ENCODE measurements around the gene POLR2E.
"Not testable (repeated sequence)": the region's sequence is repeated elsewhere in the genome, so short reads cannot be mapped to it uniquely, and the experiment has no call there.

The POLR2E gene

DNA sequence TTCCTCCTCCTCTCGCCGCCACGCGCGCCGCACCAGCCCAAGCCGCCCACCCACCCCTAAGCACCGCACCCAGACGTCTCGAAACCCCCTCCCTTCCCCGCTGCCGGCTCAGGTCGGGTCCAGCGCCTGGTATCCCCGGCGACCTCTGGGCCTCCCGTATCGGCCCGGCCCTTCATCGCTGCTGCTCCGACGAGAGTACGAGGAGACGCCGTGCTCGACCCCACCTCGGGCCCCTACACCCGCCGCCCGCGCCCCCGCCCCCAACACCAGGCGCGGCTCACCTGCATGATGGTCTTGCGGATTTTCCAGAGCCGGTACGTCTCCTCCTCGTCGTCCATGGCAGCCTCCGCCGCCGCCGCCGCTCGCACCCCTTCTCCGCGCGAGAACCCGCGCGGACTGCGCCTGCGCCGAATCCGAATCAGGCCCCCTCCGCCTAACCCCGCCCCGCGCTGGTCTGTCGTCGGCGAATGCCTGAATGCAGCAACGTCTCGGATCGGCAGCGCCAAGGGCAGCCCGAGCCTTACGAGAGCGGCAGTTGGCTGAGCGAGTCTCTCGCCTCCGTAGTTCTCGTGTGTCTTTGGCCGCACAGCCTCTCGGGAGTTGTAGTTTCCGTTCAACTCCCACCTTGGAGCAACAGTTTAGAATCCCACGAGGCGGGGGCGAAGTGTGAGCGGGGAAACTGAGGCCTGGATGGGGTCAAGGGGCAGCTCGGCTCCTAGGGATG, at the start of gene POLR2E:
TSS of gene POLR2E (minus strand) at position 398 of the 724 bp plus-strand sequence. CDS start at position 338, 60 bp downstream.
- DNase-seq (ENCODE audit: low read depth in 2 of 3, low spot score in 1 of 3): peak; percentile 97

DNA sequence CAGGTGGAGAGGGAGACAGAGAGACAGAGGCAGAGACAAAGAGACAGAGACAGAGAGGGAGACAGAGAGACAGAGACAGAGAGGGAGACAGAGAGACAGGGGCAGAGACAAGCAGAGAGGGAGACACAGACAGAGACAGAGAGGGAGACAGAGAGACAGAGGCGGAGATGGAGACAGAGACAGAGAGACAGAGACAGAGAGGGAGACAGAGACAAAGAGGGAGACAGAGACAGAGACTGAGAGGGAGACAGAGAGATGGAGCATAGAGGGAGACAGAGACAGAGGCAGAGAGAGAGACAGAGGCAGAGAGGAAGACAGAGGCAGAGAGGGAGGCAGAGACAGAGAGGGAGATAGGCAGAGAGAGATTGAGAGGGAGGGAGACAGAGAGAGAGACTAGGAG, 49.6 kb upstream of the POLR2E start:
- no peak for DNase-seq (ENCODE audit: low read depth in 2 of 3, low spot score in 1 of 3)

DNA sequence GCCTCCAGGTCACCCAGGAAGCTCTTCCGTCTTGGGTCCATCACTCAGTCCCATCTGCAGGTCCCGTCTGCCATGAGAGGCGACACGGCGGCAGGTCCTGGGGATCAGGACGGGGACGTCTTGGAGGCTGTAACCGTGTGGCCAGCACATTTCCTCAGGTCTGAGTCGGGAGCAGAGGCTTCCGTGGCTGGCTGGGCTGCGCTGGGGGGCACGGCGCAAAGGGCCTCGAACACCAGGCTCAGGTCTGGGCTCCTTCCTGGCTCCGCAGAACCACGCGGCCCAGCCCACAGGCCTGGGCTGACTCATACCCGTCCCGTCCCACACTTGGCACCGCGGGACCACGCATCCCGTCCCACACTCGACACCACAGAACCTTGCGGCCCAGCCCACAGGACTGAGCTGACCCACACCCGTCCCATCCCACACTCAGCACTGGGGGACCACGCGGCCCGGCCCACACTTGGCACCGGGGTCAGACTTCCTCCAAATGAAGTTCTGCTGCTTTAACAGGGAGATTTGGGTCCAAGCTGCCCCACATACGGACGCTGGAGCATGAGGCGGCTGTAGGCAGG, 48.7 kb upstream of the POLR2E start:
- no peak for DNase-seq (ENCODE audit: low read depth in 2 of 3, low spot score in 1 of 3)

DNA sequence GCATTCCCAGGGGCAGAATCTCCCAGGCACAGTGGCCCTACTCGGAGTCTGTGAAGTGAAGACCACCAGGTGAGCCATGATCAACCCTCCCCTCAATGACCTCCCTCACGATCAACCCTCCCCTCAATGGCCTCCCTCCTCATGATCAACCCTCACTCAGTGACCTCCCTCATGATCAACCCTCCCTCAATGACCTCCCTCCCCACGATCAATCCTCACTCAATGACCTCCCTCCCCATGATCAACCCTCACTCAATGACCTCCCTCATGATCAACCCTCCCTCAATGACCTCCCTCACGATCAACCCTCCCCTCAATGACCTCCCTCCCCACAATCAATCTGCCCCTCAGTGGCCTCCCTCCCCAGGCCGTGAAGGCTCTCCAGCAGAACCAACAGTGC, 46.8 kb upstream of the POLR2E start:
- DNase-seq (ENCODE audit: low read depth in 2 of 3, low spot score in 1 of 3): no peak

DNA sequence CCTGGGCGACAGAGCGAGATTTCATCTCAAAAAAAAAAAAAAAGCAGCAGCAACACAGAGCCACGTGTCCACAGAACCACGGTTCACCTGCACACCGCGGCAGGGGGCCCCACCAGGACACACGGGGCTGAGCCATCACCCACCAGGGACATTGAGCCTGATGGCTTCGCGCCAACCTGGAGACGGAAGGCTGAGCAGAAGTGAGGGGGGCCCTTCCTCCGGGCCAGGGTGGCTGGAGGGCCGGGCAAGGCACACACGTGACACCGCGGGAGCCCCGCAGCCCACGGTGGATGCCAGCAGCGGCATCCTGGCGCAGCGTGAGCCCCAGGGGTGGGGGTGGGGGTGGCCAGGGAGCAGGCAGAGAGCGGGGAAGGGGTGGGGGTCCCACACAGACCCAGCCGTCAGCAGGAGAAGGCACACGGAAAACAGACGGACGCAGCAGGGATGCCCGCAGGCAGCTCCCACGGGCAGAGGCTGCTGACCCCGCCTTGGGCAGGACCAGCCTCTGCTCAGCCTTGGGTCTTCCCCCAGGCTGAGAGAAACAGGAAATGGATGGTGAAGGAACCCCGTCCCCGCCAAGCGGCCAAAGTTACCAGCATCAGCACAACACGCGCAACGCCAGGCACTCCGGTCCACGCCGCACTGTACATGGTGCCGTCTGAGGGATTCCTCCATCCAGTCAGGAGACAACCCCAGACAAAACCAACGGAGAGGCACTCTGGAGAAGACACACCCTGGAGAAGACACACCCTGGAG, 45.3 kb upstream of the POLR2E start:
- DNase-seq (ENCODE audit: low read depth in 2 of 3, low spot score in 1 of 3): no peak

DNA sequence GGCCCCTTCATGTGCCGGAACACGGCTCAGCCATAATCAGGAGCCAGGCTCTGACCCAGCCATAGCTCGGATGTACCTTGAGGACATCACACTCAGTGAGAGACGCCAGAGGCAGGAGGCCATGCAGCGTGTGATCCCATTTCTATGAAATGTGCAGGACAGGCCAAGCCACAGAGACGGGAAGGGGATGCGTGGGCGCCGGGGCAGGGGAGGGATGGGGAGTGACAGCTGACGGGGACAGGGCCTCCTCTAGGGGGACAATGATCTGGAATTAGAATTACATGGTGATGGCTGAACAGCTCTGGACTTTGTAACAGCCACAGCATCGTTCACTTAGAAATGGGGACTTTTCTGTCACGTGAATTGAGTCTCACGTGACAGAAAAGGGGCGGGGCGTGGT, 44.0 kb upstream of the POLR2E start:
- no peak for DNase-seq (ENCODE audit: low read depth in 2 of 3, low spot score in 1 of 3)

DNA sequence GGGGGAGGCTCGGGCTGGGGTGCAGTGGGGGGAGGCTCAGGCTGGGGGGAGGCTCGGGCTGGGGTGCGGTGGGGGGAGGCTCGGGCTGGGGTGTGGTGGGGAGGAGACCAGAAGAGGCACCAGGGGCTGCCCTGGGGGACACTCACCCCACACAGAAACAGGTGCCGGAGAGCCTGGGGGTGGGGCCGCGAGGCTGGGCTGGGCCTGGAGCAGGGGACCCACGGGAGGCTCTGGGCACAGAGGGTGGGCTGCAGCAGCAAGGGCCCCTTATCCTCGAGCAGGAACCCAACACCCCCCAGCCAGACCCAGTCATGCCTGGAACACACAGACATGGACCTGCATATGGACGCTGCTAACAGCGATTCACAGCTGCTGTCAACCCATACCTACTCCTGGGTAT, 42.9 kb upstream of the POLR2E start:
- DNase-seq (ENCODE audit: low read depth in 2 of 3, low spot score in 1 of 3): no peak

DNA sequence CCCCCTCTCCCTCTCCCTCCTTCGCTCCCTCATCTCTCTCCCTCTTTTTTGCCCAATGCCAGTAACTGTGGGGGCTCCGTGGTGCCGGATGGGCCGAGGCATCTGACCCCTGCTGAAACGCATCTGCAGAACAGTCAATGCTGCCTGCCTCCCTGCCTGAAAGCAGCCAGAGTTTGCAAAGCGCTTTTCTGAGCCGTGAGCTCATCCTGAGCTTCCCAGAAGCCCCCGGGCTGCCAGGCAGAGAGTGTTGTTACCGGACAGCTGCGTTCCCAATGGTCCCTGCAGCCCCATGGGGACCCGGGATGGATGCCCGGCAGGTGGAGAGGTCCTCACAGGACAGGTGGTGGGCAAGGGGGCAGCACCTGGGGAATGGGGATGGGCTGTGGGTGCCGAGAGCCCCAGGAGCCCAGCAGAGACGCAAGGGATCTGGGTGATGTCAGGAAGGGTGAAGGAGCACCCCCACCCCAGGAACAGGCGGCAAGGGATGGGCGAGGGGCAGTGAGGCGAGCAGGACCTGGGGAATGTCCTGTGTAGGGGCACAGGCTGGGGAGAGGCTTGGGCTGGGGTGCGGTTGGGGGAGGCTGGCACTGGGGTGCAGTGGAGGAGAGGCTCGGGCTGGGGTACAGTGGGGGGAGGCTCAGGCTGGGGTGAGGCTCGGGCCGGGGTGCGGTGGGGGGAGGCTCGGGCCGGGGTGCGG, 41.6 kb upstream of the POLR2E start:
- no peak for DNase-seq (ENCODE audit: low read depth in 2 of 3, low spot score in 1 of 3)

DNA sequence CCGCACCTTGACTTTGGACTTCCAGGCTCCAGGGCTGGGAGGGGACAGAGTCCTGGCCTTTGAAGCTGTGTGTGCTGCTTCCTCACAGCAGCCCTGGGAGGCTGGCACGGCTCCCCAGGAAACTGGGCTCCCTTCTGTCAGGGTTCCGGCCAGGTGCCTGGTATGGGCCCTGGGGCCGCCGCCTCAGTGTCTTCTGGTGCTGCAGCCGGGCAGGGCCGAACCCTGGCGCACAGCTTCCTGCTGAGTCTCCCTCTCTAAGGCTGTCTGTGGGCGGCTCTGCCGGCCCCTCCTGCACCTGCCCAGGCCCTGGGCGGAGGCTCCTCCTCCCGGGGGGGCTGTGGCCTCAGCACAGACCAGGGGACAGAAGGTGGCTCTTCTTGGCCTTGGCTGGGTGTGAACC, 41.0 kb upstream of the POLR2E start:
- no peak for DNase-seq (ENCODE audit: low read depth in 2 of 3, low spot score in 1 of 3)

DNA sequence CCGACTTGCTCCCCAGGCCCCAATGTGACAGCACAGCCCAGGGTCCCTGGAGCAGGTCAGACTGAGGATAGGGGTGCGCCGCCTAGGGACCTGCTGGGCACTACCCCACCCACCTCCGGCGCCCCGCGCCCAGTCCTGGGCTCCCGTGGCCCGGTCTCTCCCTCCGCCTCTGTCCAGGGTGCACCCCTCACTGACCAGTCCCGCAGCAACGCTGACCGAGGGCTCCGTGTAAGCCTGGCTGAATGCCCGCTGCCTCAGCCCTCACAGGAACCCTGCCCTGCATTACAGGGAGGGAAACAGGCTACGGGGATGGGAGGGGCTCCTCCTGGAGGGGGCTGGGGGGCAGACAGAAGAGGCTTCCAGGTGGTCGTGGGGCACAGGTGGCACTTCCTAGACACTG, 40.3 kb upstream of the POLR2E start:
- DNase-seq (ENCODE audit: low read depth in 2 of 3, low spot score in 1 of 3): no peak

DNA sequence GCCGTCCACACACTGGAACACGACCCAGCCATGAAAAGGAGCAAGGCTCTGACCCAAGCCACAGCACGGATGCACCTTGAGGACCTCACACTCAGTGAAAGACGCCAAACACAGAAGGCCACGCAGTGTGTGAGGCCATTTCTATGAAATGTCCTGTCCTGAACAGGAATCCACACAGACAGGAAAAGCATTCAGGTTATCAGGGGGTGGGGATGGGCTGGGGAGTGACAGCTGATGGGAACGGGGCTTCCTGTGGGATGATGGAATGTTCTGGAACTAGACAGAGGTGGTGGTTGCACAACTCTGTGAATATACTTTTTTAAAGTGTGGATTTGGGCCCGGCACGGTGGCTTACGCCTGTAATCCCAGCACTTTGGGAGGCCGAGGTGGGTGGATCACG, 39.3 kb upstream of the POLR2E start:
- no peak for DNase-seq (ENCODE audit: low read depth in 2 of 3, low spot score in 1 of 3)

DNA sequence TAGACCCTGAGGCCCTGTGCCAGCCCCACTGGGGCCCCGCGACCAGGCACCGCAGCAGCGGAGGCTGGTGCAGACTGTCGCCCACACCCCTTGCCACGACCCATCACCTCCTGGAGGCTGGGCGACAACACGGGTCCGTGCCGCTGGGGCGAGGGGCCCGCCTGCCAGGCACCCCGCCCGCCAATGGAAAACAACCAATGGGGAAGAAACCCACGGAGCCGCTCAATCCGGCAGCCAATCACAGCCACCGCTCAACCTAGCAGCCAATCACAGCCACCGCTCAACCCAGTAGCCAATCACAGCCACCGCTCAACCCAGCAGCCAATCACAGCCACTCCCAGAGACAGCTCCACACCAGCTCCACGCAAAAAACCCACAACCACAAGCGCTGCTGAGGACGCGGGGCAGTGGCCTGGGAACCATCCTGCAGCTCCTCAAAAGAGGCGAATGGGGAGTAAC, 38.3 kb upstream of the POLR2E start:
- peak; percentile 79 to 86 (median 82) for DNase-seq (ENCODE audit: low read depth in 2 of 3, low spot score in 1 of 3)

DNA sequence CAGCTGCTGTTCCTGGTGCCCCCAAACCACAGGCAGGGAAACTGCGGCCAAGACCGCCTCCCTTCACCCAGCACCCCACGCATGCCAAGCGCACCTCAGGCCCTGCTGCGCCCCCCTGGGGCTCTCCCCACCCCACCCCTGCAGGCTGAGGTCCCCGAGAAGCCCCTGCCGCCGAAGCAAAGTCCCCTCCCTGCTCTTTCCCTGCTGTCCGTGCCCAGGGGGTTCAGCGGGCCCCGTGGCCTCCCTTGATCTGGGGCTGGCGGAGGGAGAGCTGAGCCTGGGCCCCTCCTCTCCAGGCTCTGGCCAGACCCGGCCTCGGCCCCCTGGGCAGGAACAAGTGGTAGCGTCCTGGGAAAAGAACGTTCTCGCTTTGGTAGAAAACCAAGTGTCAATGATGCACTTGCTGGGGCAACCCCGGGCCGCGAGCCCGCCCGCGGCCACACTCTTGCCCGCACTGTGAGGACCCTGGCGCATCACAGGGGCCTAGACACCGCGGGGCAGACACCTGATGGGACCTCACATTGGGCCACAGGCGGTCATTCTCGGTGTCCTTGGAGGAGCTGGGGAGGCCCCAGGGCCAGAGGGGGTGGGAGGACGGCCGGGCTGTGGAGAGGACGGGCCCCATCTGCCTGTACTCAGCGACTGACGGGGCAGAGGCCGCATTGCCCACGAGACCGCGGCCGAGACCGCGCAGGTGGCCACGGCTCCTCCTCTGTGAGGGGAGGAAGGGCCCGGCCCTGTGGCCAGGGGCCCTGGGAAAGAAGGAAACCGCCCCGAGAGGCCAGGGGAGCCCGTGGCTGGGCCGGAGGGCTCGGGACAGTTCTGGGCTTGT, 37.6 kb upstream of the POLR2E start:
- peak in 1 of 3 donors; percentile 41 for DNase-seq (ENCODE audit: low read depth in 2 of 3, low spot score in 1 of 3)

DNA sequence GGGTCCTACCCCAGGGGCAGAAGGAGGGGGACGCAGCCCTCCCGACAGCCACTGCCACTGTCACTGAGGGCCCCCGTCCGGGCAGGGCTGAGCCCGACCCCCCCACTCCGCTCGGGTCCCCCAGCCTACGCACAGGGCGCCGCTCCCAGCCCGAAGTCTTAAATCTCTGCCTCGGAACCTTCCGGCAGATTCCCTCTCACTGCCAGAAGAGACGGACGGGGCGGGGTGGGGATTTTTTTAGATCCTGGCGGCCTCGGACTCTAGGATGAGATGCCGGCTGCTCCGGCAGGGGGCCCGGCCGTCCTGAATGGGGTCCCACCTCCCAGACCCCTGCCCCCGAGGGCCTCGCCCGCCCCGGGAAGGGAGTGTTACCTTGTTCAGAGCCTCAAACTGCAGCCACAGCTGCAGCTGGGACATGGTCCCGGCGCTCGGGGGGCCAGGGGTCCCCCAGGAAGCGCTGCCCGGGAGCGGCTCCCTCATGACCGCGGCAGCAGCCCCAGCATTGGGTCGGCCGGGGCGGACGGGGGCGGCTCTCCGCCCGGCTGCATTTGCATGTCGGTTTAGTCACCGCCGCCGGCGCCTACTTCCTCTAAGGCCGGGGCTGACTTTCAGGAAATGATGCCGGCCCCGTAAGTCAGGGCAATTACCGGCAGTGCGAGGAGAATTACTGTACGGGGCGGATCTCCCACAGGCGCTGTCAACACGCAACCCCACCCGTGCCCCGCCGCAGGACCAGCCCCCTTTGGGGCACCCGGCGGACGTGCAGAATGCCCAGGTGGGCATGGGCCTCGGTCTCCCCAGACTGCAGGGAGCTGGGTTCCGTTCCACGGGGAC, 36.8 kb upstream of the POLR2E start:
- peak; percentile 86 to 89 (median 87) for DNase-seq (ENCODE audit: low read depth in 2 of 3, low spot score in 1 of 3)

DNA sequence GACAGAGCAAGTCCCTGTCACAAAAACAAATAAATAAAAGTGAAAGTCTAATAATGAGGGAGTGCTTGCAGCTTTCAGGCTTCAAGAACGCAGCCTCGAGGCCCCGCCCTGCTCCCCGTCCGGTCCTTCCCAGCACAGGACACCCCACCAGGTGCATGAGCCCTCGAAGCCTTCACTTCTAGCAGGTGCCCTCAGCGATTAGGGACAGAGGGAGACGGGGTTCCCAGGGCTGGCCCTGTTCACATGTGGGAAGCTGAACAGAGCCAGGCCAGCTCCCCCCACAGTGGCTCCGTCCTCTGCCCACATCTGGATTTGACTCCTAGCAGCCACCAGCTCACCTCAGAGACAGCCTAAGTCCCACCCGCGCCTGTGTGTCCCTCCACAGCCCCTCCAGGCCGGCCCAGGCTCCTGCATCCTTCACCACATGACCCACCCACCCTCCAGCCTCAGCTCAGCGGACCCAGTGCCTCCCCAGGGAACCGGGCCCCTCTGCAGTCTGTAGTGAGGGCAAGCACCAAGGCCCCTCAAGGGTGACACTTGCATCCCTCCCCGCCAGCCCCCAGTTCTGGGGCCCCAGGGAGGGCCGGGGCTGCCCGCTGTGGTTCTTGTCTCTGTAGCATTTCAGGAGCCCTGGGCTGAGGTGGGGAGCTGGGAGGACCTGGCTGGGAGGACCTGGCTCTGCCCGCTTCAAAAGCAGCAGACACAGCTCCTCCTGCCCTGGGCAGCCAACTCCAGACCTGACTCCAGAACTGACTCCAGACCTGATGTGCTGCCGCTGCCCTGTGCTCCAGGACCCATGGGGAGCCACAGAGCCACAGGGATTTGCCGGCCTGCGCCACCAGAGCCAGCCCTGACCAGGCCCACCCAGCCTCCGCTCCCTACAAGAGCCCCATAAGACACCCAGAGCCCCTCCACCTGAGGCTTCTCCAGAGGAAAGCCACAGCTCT, 35.9 kb upstream of the POLR2E start:
- peak in 1 of 3 donors; percentile 40 for DNase-seq (ENCODE audit: low read depth in 2 of 3, low spot score in 1 of 3)

DNA sequence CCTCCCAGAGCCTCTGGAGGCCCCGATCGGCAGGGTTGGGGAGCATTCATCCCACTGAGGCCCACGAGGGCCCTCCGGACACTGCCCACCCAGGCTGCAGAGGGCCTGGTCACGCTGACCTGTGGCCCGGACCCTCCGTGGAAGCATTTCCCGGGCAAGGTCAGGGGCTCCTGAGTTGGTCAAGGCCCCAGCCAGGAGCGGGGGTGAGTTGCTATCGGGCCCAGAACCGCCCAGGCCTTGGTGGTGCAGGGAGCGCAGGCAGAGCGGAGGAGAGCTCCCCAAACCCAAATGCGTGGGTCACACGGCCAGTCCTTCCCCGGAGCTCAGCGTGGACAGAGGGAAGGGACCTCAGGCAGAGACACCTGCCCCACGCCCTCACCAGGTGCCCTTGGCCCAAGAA, 34.4 kb upstream of the POLR2E start:
- no peak for DNase-seq (ENCODE audit: low read depth in 2 of 3, low spot score in 1 of 3)

DNA sequence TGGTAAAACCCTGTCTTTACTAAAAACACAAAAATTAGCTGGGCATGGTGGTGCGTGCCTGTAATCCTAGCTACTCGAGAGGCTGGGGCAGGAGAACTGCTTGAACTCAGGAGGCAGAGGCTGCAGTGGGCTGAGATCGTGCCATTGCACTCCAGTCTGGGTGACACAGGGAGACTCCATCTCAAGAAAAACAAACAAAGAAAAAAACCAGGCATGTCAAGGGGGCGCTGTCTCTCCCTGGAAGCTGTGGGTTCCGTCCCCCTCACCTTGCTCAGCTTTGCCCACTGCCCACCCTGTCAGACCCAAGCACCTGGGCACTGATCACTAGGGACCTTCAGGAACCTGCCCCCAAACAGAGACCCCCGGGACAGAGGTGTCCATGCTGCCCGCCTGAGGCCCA, 33.9 kb upstream of the POLR2E start:
- DNase-seq (ENCODE audit: low read depth in 2 of 3, low spot score in 1 of 3): not testable (repeated sequence)

DNA sequence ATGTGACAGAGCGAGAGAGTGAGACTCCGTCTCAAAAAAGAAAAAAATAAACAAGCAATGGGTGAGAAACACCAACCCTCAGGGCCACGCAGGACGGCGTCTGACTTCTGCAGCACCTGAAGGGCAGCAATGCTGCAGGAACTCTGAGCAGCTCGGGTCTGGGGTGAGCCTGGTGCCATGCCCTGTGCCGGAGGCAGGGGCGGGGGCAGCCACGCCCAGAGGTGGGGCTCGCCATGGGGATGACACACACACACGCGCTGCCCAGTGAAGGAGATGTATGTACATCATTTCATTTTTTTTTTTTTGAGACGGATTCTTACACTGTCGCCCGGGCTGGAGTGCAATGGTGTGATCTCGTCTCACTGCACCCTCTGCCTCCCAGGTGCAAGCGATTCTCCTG, 32.9 kb upstream of the POLR2E start:
- DNase-seq (ENCODE audit: low read depth in 2 of 3, low spot score in 1 of 3): no peak

Data from stimulated activated CD4-positive, alpha-beta T cell treated with anti-CD3 and anti-CD28 coated beads, Interleukin-12 subunit alpha, Interleukin-12 subunit beta, amount 100 ng/mL, for 48 hours (primary cell).